ENCODE results near the gene NTM. TPM values are rescaled to one million over a fixed set of nuclear protein-coding genes. Genes with fewer than 3 reads are reported as not detected.

Gene NTM
- total RNA-seq: 9.9 and 15.0 TPM in 2 replicates

DNA sequence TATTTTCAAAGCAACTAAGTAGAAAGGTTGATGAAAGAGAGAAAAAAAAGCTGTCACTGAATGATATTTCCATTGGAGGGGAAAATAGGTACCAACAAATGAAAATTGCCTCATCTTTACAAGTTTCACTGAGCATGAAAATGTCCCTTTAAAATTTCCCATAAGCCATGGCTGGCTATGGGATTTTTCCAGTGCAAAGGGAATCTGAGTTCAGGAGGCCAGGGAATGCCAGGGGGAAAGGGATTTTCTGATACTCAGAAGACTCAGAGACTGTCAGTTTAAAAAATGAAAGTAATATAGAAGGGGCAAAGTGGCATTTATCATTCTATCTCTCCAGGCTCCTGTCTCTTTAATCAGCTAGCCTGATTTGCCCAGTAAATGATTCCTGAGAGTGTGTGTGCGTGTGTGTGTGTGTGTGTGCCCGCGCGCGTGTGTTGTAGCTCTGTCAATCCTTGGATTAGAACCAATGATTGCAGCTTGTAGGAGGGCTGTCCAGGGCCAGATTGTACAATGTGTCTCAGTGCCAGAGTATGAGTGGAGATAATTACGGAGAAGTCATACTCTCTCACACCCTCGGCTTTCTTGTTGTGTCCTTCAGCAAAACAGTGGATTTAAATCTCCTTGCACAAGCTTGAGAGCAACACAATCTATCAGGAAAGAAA is at the start of gene NTM:
Gene NTM (plus strand): TSS at position 526 of the 662 bp plus-strand sequence.

